Uterus (tissue), 4 donors: ENCODE results near the gene LRRC3. TPM values are rescaled to one million over a fixed set of nuclear protein-coding genes. Genes with fewer than 3 reads are reported as not detected.

Source experiments
- DNase-seq, 2 donors: peaks; one replicate each; pipeline ENCODE4 v3.0.0-alpha.2; 2019 to 2020
- H3K27ac ChIP-seq, 2 donors: fragments of 200-600 bp; sonication (generic); 1 replicate in 1 of 2; 2 replicates in 1 of 2; pipeline ENCODE4 v1.5.1; 2016 to 2018
- H3K27me3 ChIP-seq, 2 donors: fragments of 200-600 bp; sonication (generic); one replicate each; pipeline ENCODE4 v1.5.1; 2018 to 2019; ENCODE audit warnings: control low read depth in 1 of 2
- H3K36me3 ChIP-seq, 2 donors: fragments of 200-600 bp; sonication (generic); one replicate each; pipeline ENCODE4 v1.5.1; 2019; ENCODE audit warnings: control low read depth in 1 of 2
- H3K4me1 ChIP-seq, 2 donors: fragments of 200-600 bp; sonication (generic); one replicate each; pipeline ENCODE4 v1.5.1; 2018 to 2019; ENCODE audit warnings: control low read depth in 1 of 2
- H3K4me3 ChIP-seq, 2 donors: fragments of 200-600 bp; sonication (generic); 1 replicate in 1 of 2; 2 replicates in 1 of 2; pipeline ENCODE4 v1.5.1; 2018 to 2019; ENCODE audit warnings: mild to moderate bottlenecking in 1 of 2
- H3K9me3 ChIP-seq, 2 donors: fragments of 200-600 bp; sonication (generic); one replicate each; pipeline ENCODE4 v1.5.1; 2019; ENCODE audit warnings: control low read depth in 1 of 2
- CTCF ChIP-seq, 4 experiments: fragments of 200-600 bp in 2 of 4; fragments of 450-650 bp in 2 of 4; sonication (generic) in 2 of 4; IDR thresholded peaks; one replicate each; pipeline ENCODE4 v1.5.1; 2016 to 2019; ENCODE audit warnings: antibody characterized with exemption in 4 of 4, mild to moderate bottlenecking in 2 of 4, moderate library complexity in 1 of 4
- POLR2A ChIP-seq, 2 donors: fragments of 450-650 bp; IDR thresholded peaks; one replicate each; pipeline ENCODE4 v1.6.1; 2016; ENCODE audit warnings: antibody characterized with exemption in 2 of 2, mild to moderate bottlenecking in 1 of 2, moderate library complexity in 1 of 2
- intact Hi-C: fragments of 100-400 bp; cut with DNase I; formaldehyde crosslinking; loops from one replicate; pipeline ENCODE4 v1.15.1; 2023; ENCODE audit warnings: low total_unique reads
- total RNA-seq, 4 donors: library from RNA; depleted of rRNA in 3 of 4; stranded (reverse); fragments of >200 nt in 3 of 4; gene quantifications; one replicate each; pipeline versions ENCODE4 v1.1.0 to v1.2.4, GENCODE V29; 2014 to 2023
- donor health status: DM: yes; HTN: yes; CAD: no.

Gene LRRC3
- total RNA-seq, 4 donors from 2014 or later: under 0.01 to 2.3 (median 2.3) TPM; not detected in 1

DNA sequence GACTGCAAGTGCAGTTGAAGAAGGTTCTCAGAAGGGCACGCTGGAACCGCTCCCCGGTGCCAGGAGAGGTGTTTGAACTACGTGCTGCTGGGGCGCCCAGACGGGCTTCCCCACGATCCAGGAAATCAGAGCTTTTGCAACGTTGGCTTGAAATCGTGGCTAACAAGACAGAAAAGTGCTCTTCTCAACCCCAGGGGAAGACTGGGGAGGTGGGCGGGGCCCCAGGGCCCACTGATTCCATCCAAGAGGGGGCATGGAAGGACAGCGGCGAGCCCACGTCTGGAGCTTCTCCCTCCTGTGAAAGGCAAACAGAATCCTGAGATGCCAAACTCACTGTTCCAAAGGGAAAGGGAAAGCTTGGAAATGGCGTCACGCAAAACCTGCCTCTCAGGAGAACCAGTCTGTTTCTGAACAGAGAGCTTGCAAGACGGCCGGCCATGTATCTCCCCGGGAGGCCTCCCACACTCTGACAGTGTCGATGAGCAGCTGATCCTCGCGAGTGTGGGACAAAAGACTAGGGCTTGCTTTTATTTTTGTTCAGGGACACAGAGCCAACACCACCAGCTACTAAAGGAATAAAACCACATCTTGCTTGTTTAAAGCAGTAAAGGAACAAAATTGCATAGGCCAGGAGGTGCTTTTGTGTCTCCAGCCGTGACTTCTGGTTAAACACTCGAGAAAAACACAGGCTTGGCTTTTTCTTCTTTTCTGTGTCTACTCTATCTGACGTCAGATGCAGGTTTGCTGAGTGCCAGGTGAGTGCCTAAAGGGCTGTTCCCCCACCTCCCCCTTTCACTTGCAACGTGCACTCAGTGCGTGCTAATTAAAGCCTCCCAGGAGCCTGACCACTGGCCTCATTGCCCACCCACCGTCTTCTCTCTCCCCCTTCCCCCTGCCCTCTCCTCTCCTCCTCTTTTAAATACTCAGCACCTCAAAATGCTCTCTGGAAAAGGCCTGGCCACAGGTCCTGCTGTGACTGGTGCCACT, 41.5 kb downstream of the LRRC3 start:
- intact Hi-C loops: no loop called here
- Histone ChIP-seq H3K27me3 (no peaks in the 10 kb centered on the region), H3K4me1 (no peaks in the 10 kb centered on the region), H3K36me3 (no peaks in the 10 kb centered on the region), H3K4me3 (no peak overlapping the region), H3K9me3 (no peaks in the 10 kb centered on the region), H3K27ac (no peak overlapping the region)
- no peak for DNase-seq
- TF ChIP-seq POLR2A (IDR thresholded peaks at IDR 0.05): no peak
- TF ChIP-seq CTCF (IDR thresholded peaks at IDR 0.05): no peak

DNA sequence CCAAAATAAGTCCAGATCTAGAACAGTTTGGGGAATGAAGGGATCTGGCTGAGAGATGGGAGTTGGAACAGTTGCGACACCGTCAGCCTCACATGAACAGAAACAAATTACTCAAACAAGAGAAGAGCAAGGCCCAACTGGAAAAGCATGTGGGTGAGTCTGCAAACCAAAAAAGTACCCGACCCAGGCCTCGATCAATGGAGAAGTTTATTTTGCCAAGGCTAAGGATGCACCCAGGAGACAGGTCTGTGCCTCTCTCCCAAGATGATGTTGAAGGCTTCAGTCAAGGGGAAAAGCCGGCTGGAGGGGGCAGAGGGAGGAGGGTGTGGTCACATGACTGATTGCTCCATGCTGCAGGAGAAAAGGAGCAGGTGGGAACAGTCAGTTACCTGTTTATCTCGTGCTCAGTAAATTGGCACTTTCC, 42.4 kb downstream of the LRRC3 start:
- DNase-seq: no peak
- no peaks in the 10 kb centered on the region for H3K9me3 ChIP-seq
- TF ChIP-seq POLR2A (IDR thresholded peaks at IDR 0.05): no peak
- no peak for TF ChIP-seq CTCF (IDR thresholded peaks at IDR 0.05)
- no peaks in the 10 kb centered on the region for H3K4me1 ChIP-seq
- no peak overlapping the region for H3K27ac ChIP-seq
- no peaks in the 10 kb centered on the region for H3K36me3 ChIP-seq
- H3K4me3 ChIP-seq: no peak overlapping the region
- intact Hi-C loops: no loop called here
- H3K27me3 ChIP-seq: no peaks in the 10 kb centered on the region

- no peaks in the 10 kb centered on the region for H3K4me1 ChIP-seq
- no peak overlapping the region for H3K4me3 ChIP-seq
- H3K27ac ChIP-seq: no peak overlapping the region
- no peaks in the 10 kb centered on the region for H3K27me3 ChIP-seq
- no peaks in the 10 kb centered on the region for H3K9me3 ChIP-seq
- DNase-seq: no peak
- no peaks in the 10 kb centered on the region for H3K36me3 ChIP-seq
- intact Hi-C loops: no loop called here
- no peak for TF ChIP-seq CTCF (IDR thresholded peaks at IDR 0.05)
- no peak for TF ChIP-seq POLR2A (IDR thresholded peaks at IDR 0.05)
These were observed 43.2 kb downstream of the LRRC3 start for GRCh38 chr21:44498280-44499210.

GRCh38 chr21:44499211-44499560, 43.9 kb downstream of the LRRC3 start:
- intact Hi-C loops: no loop called here
- H3K9me3 ChIP-seq: no peaks in the 10 kb centered on the region
- no peak overlapping the region for H3K4me3 ChIP-seq
- no peak for DNase-seq
- no peaks in the 10 kb centered on the region for H3K27me3 ChIP-seq
- TF ChIP-seq CTCF (IDR thresholded peaks at IDR 0.05): no peak
- TF ChIP-seq POLR2A (IDR thresholded peaks at IDR 0.05): no peak
- no peaks in the 10 kb centered on the region for H3K4me1 ChIP-seq
- no peak overlapping the region for H3K27ac ChIP-seq
- no peaks in the 10 kb centered on the region for H3K36me3 ChIP-seq
